ENCODE measurements around the gene SND1.
"Not testable (repeated sequence)": the region's sequence is repeated elsewhere in the genome, so short reads cannot be mapped to it uniquely, and the experiment has no call there.

SND1 gene

GRCh38 chr7:128100949-128101713 is 449.1 kb downstream of the SND1 start:
- H3K4me3 ChIP-seq (ENCODE audit: low read depth, low read length), result no peak overlapping the region
- no peak for DNase-seq (ENCODE audit: low read depth)
- no peak for TF ChIP-seq CTCF (IDR thresholded peaks at IDR 0.05; ENCODE audit: low read depth, low read length, missing control alignments)

DNA sequence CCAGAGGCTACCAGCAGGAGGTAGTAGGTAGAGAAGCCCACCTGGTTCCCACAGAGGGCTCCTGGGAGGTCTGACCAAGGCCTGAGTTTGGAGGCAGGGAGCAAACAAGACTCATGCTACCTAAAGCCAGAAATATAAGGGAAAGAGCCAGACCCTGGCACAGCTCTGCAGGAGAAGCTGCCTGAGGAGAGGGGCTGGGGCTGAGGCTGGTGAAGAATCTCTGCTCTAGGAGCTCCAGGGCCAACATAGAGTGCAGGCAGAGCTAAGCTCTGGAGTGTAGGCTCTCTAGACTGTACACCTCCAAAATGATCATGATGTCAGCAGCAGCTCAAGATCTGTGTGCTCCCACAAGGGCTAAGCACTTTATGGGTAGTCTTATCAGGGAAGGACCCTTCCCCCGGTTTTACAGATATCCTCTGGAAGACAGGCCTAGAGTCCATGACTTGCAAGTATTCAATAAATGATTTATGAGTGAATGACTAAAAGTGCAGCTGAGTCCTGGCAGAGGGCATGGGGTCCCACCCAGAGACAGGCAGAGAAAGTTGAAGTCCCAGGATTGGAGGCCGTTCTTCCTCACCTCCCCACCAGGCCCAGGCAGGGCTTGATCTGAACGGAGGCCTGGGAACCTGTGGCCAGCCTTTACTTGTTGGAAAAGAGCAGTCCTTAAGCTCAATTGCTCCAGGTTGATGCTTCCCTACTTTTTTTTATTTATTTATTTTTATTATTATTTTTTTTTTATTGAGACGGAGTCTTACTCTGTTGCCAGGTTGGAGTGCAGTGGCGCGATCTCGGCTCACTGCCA is 450.7 kb downstream of the SND1 start:
- H3K4me3 ChIP-seq (ENCODE audit: low read depth, low read length), result no peak overlapping the region
- no peak for DNase-seq (ENCODE audit: low read depth)

DNA sequence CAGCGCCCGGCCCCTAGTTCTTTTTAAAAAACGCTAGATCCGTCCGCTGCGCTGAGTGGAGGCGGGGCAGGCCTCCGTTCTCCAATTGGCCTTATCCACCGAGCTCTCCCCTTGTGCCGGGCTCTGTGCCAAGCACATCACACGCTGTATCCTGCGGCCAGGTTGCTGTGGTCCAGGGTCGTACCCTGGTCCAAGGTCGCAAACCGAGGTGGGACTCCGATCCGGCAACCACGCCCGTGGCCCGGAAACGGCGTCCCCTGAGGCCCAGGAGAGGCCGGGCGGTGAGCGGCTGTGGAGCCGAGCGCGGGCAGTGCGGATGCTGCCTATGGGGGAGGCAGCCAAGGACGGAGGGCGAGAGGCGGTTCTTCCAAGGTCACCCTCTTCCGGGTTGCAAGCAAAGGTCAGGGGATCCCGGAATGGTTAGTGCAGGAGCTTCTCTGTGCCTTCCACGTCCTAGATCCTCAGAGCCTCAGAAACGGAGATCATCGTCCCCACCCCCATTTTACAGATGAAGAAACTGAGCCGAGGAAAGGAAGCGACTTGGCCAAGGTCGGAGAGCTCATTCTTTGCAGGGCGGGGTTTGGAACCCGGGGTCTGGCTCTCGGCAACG is 451.6 kb downstream of the SND1 start:
- no peak for DNase-seq (ENCODE audit: low read depth)
- no peak for TF ChIP-seq CTCF (IDR thresholded peaks at IDR 0.05; ENCODE audit: low read depth, low read length, missing control alignments)
- H3K4me3 ChIP-seq (ENCODE audit: low read depth, low read length), result peak overlapping the region; percentile 55

More for the DNA sequence above, 450.7 kb downstream of the SND1 start:
- TF ChIP-seq CTCF (IDR thresholded peaks at IDR 0.05; ENCODE audit: low read depth, low read length, missing control alignments), result no peak

DNA sequence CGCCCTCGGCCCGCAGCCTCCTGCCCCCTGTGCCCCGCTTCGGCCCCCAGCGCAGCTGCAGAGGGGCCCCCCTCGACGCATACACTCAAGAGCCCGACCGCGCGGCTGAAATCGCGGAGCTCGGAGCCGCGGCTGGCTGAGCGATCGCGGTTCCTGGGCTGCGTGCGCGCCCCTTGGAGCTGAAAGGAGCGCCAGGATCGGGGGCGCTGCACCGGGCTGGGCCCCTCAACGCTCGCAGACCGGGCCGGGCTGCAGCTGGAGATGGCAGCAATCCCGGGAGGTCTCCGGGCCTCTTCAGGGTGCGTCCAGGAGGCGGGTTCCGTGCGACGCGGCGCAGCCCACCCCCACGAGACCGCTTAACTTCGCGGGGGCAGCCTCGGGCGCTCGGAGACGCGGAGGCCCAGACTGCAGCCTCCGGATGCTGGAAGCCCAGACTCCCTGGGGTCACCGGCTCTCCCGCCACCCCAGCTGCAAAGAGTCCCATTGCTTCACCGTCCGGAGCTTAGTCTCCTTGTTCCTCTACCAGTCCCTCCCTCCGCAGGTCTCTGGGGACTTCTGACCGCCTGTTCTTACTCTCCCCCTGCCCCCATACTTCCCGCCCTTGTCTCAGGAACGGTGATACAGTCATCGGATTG is 452.2 kb downstream of the SND1 start:
- no peak for DNase-seq (ENCODE audit: low read depth)
- H3K4me3 ChIP-seq (ENCODE audit: low read depth, low read length), result peak overlapping the region; percentile 55
- TF ChIP-seq CTCF (IDR thresholded peaks at IDR 0.05; ENCODE audit: low read depth, low read length, missing control alignments), result no peak

DNA sequence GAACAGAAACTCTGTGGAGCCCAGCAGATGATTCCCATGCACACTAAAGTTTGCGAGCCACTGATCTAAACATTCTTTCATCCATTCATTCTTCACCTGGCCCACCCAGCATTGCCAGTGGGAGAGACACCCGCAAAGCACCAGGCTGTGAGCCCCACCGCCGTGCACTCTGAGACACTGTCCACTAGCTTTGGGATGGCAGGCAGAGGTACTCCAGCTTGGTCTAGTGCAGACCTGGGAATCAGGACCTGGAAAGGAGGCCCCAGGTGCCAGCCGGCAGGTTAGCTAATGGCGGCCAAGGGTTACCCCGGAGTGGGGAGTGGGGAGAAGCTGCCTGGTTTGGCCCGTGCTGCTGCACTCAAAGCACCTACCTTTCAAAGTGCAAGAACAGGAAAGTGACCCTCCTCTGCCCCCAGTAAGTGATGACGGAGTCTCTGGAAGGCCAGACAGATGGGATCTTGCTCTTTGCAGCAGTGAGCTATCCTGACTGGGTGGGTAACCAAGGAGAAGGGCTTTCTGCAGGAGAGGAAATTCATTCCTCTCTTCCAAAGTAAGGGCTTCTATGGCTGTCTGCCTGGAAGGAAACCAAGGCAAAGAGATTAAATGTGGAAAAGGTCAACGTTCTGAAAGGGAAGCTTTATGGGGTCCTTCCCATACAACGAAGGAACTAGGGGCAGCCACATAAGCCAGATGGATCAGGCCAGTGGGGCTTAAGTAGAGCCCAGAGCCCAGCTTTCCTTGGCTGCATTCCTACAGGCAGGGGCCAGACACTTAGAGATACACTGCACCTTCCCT is 453.4 kb downstream of the SND1 start:
- no peak for TF ChIP-seq CTCF (IDR thresholded peaks at IDR 0.05; ENCODE audit: low read depth, low read length, missing control alignments)
- no peak for DNase-seq (ENCODE audit: low read depth)
- H3K4me3 ChIP-seq (ENCODE audit: low read depth, low read length), result no peak overlapping the region

DNA sequence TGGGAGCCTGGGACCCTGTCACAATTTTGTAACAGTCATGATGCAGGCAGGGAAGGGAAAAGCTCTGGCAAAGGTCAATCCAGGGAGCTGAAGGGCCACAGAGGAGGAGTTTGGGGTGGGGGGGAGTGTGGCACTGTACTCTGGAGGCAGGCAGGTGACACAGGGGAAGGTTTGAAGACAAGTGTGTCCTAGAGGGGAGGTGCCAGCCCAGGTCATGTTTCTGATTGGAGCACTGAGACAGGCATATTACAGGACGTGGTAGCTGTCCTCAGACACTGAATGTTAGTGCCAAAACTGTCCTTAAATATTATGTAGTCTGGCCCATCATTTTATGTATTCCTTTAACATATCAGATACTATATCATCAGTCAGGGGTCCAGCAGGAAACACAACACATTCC is 454.8 kb downstream of the SND1 start:
- no peak overlapping the region for H3K4me3 ChIP-seq (ENCODE audit: low read depth, low read length)
- DNase-seq (ENCODE audit: low read depth), result no peak
- TF ChIP-seq CTCF (IDR thresholded peaks at IDR 0.05; ENCODE audit: low read depth, low read length, missing control alignments), result no peak

GRCh38 chr7:128107516-128107915 is 455.5 kb downstream of the SND1 start:
- H3K4me3 ChIP-seq (ENCODE audit: low read depth, low read length); DNase-seq (ENCODE audit: low read depth): not testable (repeated sequence)

All from GM12864 (cell line).